HEK293 (cell line): ENCODE measurements around the gene RNF166.
A peak's percentile ranks its signal among the peaks of the same experiment; 100 is the strongest.

Experiments used
- CTCF ChIA-PET: fragments of 350-600 bp; formaldehyde crosslinking; extraction: SDS; loops from one replicate; lab custom pipeline; 2021; ENCODE audit warnings: antibody characterized with exemption; lab: Yijun Ruan, JAX
- POLR2A ChIA-PET: fragments of 300-600 bp; formaldehyde crosslinking; extraction: SDS; loops from one replicate; lab custom pipeline; 2020; ENCODE audit warnings: antibody characterized with exemption, inconsistent platforms; lab: Yijun Ruan, JAX
- H3K27ac ChIP-seq: fragments of 200-500 bp; sonication (Bioruptor generic); 2 replicates; pipeline ENCODE4 v1.5.1; 2014; ENCODE audit warnings: low read depth, low read length, control low read depth, inconsistent platforms; ENCODE audit errors: extremely low read depth
- H3K36me3 ChIP-seq, 2 experiments: fragments of 200-500 bp in 1 of 2; sonication (Bioruptor generic) in 1 of 2; 1 replicate in 1 of 2; 2 replicates in 1 of 2; pipeline ENCODE4 v1.5.1; 2014 to 2017; ENCODE audit warnings: inconsistent platforms in 2 of 2, low read length in 2 of 2; ENCODE audit not compliant: control insufficient read depth in 2 of 2, insufficient read depth in 1 of 2
- H3K4me1 ChIP-seq: fragments of 200-500 bp; sonication (Bioruptor generic); 2 replicates; pipeline ENCODE4 v1.5.1; 2014; ENCODE audit warnings: mild to moderate bottlenecking, low read length, inconsistent platforms; ENCODE audit not compliant: control insufficient read depth, insufficient read depth
- H3K4me3 ChIP-seq: 2 replicates; pipeline ENCODE4 v1.5.1; 2011; ENCODE audit warnings: low read depth, mild to moderate bottlenecking, control low read depth, low read length, moderate library complexity
- H3K9me3 ChIP-seq: fragments of 200-500 bp; sonication (Bioruptor generic); 2 replicates; pipeline ENCODE4 v1.5.1; 2014; ENCODE audit warnings: low read depth, low read length, inconsistent platforms; ENCODE audit not compliant: control insufficient read depth, insufficient read depth
- CTCF ChIP-seq: fragments of 450-650 bp; formaldehyde crosslinking; IDR thresholded peaks from 2 replicates; pipeline ENCODE4 v1.5.1; 2016; ENCODE audit warnings: missing biosample characterization, missing genetic modification characterization
- KLF8 ChIP-seq: fragments of 450-650 bp; formaldehyde crosslinking; IDR thresholded peaks from 2 replicates; pipeline ENCODE4 v1.5.1; 2016; ENCODE audit warnings: missing biosample characterization, missing genetic modification characterization
- SP3 ChIP-seq: fragments of 450-650 bp; formaldehyde crosslinking; IDR thresholded peaks from 2 replicates; pipeline ENCODE4 v1.5.1; 2016; ENCODE audit warnings: missing biosample characterization, missing genetic modification characterization
- SP7 ChIP-seq: fragments of 450-650 bp; formaldehyde crosslinking; IDR thresholded peaks from 2 replicates; pipeline ENCODE4 v1.5.1; 2016; ENCODE audit warnings: missing biosample characterization, missing genetic modification characterization
- ZBTB17 ChIP-seq: fragments of 450-650 bp; formaldehyde crosslinking; IDR thresholded peaks from 2 replicates; pipeline ENCODE4 v1.5.1; 2016; ENCODE audit warnings: missing biosample characterization, missing genetic modification characterization
- ZBTB20 ChIP-seq: fragments of 450-650 bp; formaldehyde crosslinking; IDR thresholded peaks from 2 replicates; pipeline ENCODE4 v1.5.1; 2016; ENCODE audit warnings: missing biosample characterization, missing genetic modification characterization
- ZBTB21 ChIP-seq: fragments of 450-650 bp; formaldehyde crosslinking; IDR thresholded peaks from 2 replicates; pipeline ENCODE4 v1.5.1; 2017; ENCODE audit warnings: missing biosample characterization, missing genetic modification characterization
- ZBTB6 ChIP-seq: fragments of 450-650 bp; formaldehyde crosslinking; IDR thresholded peaks from 2 replicates; pipeline ENCODE4 v1.5.1; 2017; ENCODE audit warnings: missing biosample characterization, missing genetic modification characterization
- ZBTB7A ChIP-seq: fragments of 450-650 bp; formaldehyde crosslinking; IDR thresholded peaks from 2 replicates; pipeline ENCODE4 v1.5.1; 2016; ENCODE audit warnings: low read depth, missing biosample characterization, missing genetic modification characterization
- ZNF10 ChIP-seq: fragments of 450-650 bp; formaldehyde crosslinking; IDR thresholded peaks from 2 replicates; pipeline ENCODE4 v1.5.1; 2017; ENCODE audit warnings: missing biosample characterization, missing genetic modification characterization
- ZNF121 ChIP-seq: fragments of 450-650 bp; formaldehyde crosslinking; IDR thresholded peaks from 2 replicates; pipeline ENCODE4 v1.5.1; 2016; ENCODE audit warnings: missing biosample characterization, missing genetic modification characterization
- ZNF146 ChIP-seq: fragments of 450-650 bp; formaldehyde crosslinking; IDR thresholded peaks from 2 replicates; pipeline ENCODE4 v1.5.1; 2016; ENCODE audit warnings: missing biosample characterization, missing genetic modification characterization
- ZNF18 ChIP-seq: fragments of 450-650 bp; formaldehyde crosslinking; IDR thresholded peaks from 2 replicates; pipeline ENCODE4 v1.5.1; 2016; ENCODE audit warnings: missing biosample characterization, missing genetic modification characterization
- ZNF214 ChIP-seq: fragments of 450-650 bp; formaldehyde crosslinking; IDR thresholded peaks from 2 replicates; pipeline ENCODE4 v1.5.1; 2017; ENCODE audit warnings: missing biosample characterization, mild to moderate bottlenecking, missing genetic modification characterization, borderline replicate concordance
- ZNF324 ChIP-seq: fragments of 450-650 bp; formaldehyde crosslinking; IDR thresholded peaks from 2 replicates; pipeline ENCODE4 v1.5.1; 2016; ENCODE audit warnings: missing biosample characterization, missing genetic modification characterization
- ZNF404 ChIP-seq: fragments of 450-650 bp; formaldehyde crosslinking; IDR thresholded peaks from 2 replicates; pipeline ENCODE4 v1.5.1; 2017; ENCODE audit warnings: missing biosample characterization, missing genetic modification characterization
- ZNF76 ChIP-seq: fragments of 450-650 bp; formaldehyde crosslinking; IDR thresholded peaks from 2 replicates; pipeline ENCODE4; 2016; ENCODE audit warnings: low read depth, missing biosample characterization, missing genetic modification characterization, borderline replicate concordance
- ZNF768 ChIP-seq: fragments of 450-650 bp; formaldehyde crosslinking; IDR thresholded peaks from 2 replicates; pipeline ENCODE4 v1.5.1; 2018; ENCODE audit warnings: missing biosample characterization, mild to moderate bottlenecking, missing genetic modification characterization
- ZNF776 ChIP-seq: fragments of 450-650 bp; formaldehyde crosslinking; IDR thresholded peaks from 2 replicates; pipeline ENCODE4 v1.5.0; 2017; ENCODE audit warnings: missing biosample characterization, missing genetic modification characterization, borderline replicate concordance
- ZSCAN23 ChIP-seq: fragments of 450-650 bp; formaldehyde crosslinking; IDR thresholded peaks from 2 replicates; pipeline ENCODE4 v1.5.1; 2016; ENCODE audit warnings: missing biosample characterization, missing genetic modification characterization
- ZXDB ChIP-seq: fragments of 450-650 bp; formaldehyde crosslinking; IDR thresholded peaks from 2 replicates; pipeline ENCODE4 v1.5.1; 2016; ENCODE audit warnings: missing biosample characterization, missing genetic modification characterization

The RNF166 gene

GRCh38 chr16:88665570-88665969, 40.6 kb downstream of the RNF166 start (continued):
- peak; percentile 41; the same call in 1 of the 2 replicates for TF ChIP-seq ZNF121 (tag by site-specific recombination)

DNA sequence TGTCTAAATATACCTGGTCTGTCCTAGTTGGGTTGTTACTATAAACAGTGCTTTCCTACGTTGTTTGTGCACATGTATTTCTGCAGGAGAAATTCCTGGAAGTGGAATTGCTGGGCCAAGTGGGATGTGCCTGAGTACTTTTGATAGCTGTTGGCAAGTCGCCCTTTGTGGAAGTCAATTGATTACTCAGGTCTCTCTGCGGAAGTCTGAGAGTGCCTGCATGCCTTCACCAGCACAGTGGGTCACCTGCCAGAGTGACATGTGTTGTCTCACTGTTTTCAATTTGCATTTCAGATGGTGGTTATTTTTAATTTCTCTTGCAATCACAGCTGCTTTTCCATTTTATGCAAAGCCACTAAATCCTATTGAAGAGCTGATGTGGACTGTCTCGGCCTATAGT, 41.1 kb downstream of the RNF166 start:
- H3K9me3 ChIP-seq, result no peaks in the 10 kb centered on the region
- no peak overlapping the region for H3K4me3 ChIP-seq
- ChIA-PET POLR2A (no interaction called here), CTCF (interaction anchor here (0.7 to 4.1 kb wide), 6 partner anchors 11 to 184 kb away, joined by 3 to 12 read pairs (median 4); no protein-coding TSS in a partner anchor)
- peaks cover 0 to 2% of the 10 kb centered on the region in 2 experiments; a peak in 2 of 3 replicates for H3K36me3 ChIP-seq
- H3K27ac ChIP-seq, result no peak overlapping the region
- no peaks in the 10 kb centered on the region for H3K4me1 ChIP-seq
- TF ChIP-seq ZBTB17 (tag by site-specific recombination) (peak; percentile 54; the same call in 1 of the 2 replicates), ZNF324 (no peak)

GRCh38 chr16:88662843-88663606, 43.2 kb downstream of the RNF166 start, which contains the start of gene MVD:
MVD (minus strand) TSS chr16:88663091; CDS start chr16:88663080, 11 bp downstream.
- CTCF ChIA-PET, result interaction anchor here (0.6 to 4.1 kb wide), 4 partner anchors 9 to 74 kb away, joined by 3 to 12 read pairs (median 6); no protein-coding TSS in a partner anchor
- POLR2A ChIA-PET, result interaction anchor here (0.6 to 1.3 kb wide), 11 partner anchors 10 to 194 kb away, joined by 3 to 7 read pairs (median 3); partner anchors contain the start of genes CTU2, RNF166, TRAPPC2L and ZC3H18
- peak within 1 kb of the TSS; percentile 79 for H3K27ac ChIP-seq
- TF ChIP-seq ZNF10 (tag by site-specific recombination) (peak; percentile 60; the same call in 1 of the 2 replicates), ZNF404 (tag by site-specific recombination) (no peak), CTCF (tag by site-specific recombination) (peak; percentile 95), ZBTB7A (tag by site-specific recombination) (peak; percentile 72; the same call in 1 of the 2 replicates), ZNF776 (tag by site-specific recombination) (no peak), ZNF76 (tag by site-specific recombination) (0 out of 2 replicates have a peak, but pooled peaks have one; percentile 60), ZNF146 (tag by site-specific recombination) (no peak), ZNF214 (tag by site-specific recombination) (no peak), SP7 (tag by site-specific recombination) (peak; percentile 50), ZNF768 (tag by site-specific recombination) (no peak), ZNF18 (tag by site-specific recombination) (0 out of 2 replicates have a peak, but pooled peaks have one; percentile 17), KLF8 (peak; percentile 46; the same call in 1 of the 2 replicates), ZSCAN23 (tag by site-specific recombination) (no peak), ZBTB20 (peak; percentile 49; the same call in 1 of the 2 replicates), SP3 (peak; percentile 89), ZBTB21 (tag by site-specific recombination) (no peak), ZBTB6 (tag by site-specific recombination) (no peak), ZXDB (tag by site-specific recombination) (peak; percentile 77; the same call in 1 of the 2 replicates)

More at GRCh38 chr16:88662843-88663606, 43.2 kb downstream of the RNF166 start, which contains the start of gene MVD:
- H3K36me3 ChIP-seq, result peaks cover 0 to 2% of the 10 kb centered on the region in 2 experiments; a peak in 1 of 3 replicates
- H3K4me3 ChIP-seq, result peak within 1 kb of the TSS; percentile 96
- H3K9me3 ChIP-seq, result no peaks in the 10 kb centered on the region
- no peaks in the 10 kb centered on the region for H3K4me1 ChIP-seq
